Ramos (cell line): ENCODE measurements around the gene CARMIL3.

Experiments
- in situ Hi-C: fragments of 300-500 bp; cut with MboI; formaldehyde crosslinking; loops from one replicate; pipeline ENCODE4 v1.14.3; 2022; ENCODE audit warnings: low sequenced_read_pairs; ENCODE audit not compliant: unreplicated experiment

CARMIL3 gene

DNA sequence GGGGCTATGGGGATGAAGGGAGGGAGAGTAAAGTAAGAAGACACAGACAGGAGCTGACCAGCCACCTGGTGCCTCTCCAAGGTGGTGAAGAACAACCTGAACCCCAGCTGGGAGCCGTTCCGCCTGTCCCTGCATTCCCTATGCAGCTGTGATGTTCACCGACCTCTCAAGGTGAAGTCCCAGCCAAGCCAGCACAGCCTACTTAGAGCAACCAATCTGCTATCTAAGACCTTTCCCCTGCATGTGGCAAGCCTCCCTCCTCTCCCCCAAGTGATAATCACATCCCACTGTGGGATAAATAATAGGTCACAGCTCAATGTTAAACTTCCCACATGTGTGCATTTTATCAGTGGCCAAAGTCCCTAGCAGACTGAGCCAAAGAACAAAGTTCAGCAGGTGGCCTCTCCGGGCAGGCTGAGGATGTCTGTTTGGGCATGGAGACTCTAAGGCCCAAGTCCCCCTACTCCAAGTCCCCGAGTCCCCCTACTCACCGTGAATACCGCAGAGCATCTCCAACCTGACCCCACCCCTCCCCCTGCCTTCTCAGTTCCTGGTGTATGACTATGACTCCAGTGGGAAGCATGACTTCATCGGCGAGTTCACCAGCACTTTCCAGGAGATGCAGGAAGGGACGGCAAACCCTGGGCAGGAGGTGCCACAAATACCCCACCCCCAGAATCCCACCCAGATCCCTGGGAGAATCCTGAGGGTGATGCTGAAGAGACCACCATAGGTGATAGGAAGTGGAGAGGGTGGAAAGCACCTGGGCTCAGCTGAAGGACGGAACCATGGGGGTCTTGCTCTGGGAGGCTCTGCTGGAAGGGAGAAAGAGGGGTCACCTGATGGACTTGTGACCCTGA is 23.0 kb downstream of the CARMIL3 start:
- in situ Hi-C loops = loop anchor here (25.0 kb wide), 1 partner anchor 88 kb away; the partner anchor contains the start of gene DHRS4L2

DNA sequence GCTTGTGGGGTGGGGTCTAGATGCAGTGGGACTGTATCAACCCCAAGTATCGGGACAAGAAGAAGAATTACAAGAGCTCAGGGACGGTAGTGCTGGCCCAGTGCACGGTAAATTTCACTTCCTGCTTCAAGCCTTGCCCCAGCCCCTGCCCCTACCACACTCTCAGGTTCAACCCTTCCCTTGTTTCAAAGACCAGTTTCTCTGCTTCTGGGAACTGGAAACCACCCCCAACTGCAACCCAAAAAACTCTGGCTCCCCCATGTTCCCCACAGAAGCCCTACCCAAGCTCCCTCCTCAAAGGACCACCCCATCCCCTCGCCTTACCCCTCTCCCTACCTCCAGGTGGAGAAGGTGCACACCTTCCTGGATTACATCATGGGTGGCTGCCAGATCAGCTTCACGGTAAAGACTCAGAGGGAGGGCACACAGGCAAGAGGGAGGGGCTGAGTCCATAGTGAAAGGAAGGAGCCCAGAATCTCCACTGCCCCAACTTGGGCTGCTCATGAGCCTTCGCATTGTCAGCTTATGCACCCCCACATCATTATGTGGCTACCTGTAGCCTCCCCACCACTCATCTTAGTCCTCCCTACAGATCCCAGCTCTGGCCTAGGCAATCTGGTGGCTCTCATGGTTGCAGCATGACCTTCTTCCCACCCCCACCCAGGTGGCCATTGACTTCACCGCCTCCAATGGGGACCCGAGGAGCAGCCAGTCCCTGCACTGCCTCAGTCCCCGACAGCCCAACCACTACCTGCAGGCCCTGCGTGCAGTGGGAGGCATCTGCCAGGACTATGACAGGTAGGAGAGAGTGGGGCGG is 23.9 kb downstream of the CARMIL3 start:
- in situ Hi-C loops = loop anchor here (25.0 kb wide), 1 partner anchor 88 kb away; the partner anchor contains the start of gene DHRS4L2

DNA sequence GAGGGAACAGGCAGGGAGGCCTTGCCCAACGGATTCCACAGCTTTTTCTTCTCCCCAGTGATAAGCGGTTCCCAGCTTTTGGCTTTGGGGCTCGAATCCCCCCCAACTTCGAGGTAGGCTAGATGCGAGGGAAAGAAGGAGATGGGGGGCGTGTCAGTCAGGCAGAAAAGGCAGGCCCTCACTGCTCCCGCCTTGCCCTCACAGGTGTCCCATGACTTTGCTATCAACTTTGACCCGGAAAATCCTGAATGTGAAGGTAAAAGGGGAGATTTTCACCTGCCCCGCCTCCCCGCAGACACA is 24.4 kb downstream of the CARMIL3 start:
- in situ Hi-C loops = loop anchor here (25.0 kb wide), 1 partner anchor 89 kb away; the partner anchor contains the start of gene DHRS4L2

DNA sequence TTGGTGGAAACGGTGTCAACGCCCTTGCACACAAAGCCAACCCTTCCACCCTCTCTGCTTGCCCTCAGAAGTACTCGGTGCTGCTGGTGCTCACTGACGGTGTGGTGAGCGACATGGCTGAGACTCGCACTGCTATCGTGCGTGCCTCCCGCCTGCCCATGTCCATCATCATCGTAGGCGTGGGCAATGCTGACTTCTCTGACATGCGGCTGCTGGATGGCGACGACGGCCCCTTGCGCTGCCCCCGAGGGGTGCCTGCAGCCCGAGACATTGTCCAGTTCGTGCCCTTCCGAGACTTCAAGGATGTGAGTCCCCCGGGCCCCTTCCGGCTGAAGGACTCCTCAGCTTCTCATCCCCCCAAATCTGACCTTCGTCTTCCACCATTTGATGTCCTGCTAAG is 25.3 kb downstream of the CARMIL3 start:
- in situ Hi-C loops = loop anchor here (25.0 kb wide), 1 partner anchor 90 kb away; the partner anchor contains the start of gene DHRS4L2

DNA sequence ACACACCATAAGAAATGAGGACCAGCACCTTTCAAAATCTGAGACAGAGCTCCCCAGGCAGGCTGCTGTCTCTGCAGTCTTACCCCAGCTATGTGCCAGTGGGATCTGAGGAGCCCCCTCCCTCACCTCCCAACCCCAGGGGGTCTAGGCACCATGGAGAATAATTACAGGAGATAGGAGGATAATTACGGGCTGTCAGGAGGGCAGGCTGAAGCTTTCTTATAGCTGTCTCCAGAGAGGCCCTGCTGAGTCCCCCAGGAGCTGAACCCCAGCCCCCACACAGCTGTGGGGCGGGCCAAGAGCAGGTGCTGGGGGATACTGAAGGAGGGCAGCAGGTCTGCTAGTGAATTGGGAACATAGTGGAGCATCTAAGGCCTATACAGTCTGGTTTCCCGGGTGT is 26.3 kb downstream of the CARMIL3 start:
- in situ Hi-C loops = loop anchor here (25.0 kb wide), 1 partner anchor 91 kb away; the partner anchor contains the start of gene DHRS4L2

DNA sequence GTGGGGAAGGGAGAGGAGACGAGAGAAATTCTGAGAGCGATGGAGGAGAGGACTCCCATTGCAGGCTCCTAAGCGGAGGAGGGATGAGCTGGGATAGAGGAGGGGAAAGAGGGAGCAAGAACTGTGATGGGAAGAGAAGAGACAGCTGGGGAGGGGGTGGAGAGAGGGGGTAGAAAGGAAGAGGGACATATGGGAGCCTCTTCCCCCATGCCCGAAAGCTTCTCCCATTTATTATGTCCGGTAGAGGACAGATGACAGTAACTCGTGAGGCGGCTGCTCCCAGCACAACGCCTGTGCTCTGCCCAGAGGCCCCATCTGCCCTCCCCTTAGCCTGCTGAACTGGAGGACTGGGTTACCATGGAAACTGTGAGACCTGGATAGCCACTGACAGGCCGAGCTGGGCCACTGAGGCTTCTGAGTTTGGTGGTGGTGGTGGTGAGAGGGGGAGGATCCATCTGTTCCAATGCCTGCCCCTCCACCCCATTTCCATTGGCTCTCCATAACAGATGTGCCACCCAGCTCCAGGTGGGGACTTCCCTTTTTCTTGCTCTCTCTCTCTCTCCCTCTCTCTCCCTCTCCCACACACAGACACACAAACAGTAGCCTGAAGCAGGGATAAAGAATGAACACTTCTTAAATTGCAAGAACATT is 27.8 kb downstream of the CARMIL3 start:
- in situ Hi-C loops = loop anchor here (25.0 kb wide), 1 partner anchor 92 kb away; the partner anchor contains the start of gene DHRS4L2

DNA sequence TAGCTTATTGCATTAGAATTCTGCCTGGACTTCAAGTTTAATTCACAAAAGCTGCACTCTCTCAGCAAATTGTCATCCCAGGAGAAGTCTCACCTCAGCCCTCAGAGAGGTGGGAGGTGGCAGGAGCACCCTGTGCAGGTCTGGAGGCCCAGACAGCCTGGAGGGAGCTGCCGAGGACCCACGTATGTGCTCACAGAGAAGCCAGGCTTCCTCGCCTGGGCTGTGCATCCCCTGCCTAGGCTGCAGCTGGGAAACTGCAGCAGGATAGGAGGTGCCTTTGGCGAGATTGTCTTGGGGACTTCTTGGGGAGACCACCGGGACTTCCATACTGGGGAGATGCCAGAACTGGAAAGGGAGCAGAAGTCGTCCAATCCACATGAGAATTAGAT is 28.3 kb downstream of the CARMIL3 start:
- in situ Hi-C loops = loop anchor here (25.0 kb wide), 1 partner anchor 93 kb away; the partner anchor contains the start of gene DHRS4L2

DNA sequence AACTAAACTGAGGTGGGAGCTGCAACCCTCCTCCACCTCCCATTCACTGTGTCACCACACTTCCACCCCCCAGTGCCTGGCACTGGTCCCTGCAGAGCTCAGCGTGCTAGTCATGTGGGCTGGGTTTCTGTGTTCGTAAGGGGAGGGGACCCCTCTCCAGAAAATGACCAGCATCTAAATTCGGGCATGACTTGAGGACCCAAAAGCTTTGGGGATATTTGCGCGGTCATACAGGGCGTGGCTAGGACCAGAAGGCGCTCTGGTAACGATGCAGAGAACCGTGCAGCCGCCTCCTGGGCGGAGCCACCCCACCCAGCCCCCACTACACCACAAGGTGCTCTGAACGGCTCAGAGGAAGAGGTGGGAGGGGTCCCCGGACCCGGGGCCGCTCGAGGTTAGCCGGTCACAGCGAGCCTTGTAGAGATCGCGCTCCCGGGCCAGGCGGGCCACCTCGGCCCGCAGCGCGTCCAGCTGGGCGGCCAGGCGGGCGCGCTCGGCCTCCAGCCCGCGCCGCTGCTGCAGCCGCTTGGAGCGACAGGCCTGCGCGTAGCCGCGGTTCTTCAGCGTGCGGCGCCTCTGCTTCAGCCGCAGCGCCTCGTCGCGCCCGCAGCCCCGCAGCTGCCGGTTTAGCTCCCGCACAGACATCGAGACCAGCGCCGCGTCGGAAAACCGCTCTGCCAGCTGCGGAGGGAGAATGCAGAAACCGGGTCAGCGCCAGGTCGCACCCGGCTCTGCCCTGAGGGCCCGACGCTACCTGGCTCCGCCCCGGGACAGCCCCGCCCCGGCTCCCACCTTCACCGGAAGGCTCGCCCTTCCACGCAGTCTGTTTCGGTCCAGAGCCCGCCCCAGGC is 29.3 kb downstream of the CARMIL3 start:
- in situ Hi-C loops = loop anchor here (25.0 kb wide), 1 partner anchor 94 kb away; the partner anchor contains the start of gene DHRS4L2

DNA sequence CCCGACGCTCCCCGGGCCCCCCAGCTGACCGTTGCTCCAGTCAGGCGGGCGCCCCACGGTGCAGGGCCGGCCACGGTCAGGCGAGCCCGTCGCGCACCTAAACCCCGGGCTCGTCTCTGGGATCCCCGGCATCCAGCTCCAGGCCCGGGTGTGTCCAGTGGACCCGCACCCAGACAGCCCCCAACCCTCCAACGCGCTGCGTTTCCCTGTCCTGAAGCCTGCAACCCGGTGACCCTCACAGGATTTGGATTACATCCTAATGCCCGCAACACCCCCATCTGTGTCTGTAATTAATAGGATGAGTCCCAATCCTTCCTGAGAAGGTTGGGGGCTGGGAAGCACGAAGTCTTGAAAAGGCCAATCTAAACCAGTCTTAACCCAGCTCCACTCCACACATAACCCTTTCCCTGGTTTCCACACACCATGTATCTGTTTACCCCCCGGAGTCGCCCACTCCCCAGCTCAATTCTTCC is 30.0 kb downstream of the CARMIL3 start:
- in situ Hi-C loops = loop anchor here (25.0 kb wide), 1 partner anchor 94 kb away; the partner anchor contains the start of gene DHRS4L2

DNA sequence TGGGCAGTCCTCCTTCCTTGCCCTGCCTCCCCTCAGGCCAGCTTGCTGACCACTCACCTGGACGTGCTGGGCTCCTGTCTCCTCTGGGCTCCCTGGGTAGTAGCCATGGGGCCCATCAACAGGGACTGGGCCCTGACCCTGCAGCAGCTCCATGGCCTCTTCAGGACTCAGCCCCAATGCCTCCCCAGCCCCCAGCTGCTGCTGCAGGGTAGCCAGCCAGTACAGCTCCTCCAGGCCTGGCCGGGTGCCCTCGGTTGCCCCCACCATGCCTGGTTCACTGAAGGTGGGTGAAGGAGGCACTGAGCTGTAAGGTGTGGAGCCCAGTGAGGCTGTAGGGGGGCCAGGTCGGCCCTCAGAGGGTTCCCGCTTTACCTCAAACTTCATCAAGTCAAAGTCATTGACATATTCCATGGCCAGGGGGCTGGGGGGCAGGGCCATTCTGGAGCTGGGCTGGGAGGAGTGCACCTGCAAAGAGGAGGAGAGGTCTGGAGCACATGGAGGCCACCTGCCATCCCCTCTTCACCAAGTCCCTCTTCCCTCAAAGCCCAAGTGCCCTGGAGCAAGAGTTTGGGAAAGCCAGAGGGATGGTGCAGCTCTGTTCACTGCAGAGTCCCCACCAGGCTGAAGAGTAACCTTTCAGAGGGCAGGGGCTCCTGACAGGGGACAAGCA is 30.7 kb downstream of the CARMIL3 start:
- in situ Hi-C loops = loop anchor here (25.0 kb wide), 1 partner anchor 95 kb away; the partner anchor contains the start of gene DHRS4L2

DNA sequence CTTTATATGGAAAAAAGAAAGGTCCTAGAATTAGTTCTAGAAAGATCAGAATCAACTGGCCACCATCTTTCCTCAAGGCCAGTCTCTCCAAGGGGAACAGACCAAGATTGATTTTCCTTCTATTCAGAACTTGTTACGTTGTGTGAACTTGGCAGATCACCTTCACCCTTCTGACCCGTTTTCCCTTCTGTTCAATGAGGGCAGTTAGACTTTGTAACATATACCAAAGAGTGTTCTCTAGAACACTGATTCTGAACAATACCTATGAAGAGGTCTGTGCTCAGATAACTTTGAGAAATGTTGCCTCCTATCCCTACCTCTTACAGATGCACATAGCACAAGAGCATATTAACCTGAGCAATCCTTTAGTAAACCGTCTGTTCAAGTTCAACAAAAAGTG is 31.7 kb downstream of the CARMIL3 start:
- in situ Hi-C loops = loop anchor here (25.0 kb wide), 1 partner anchor 96 kb away; the partner anchor contains the start of gene DHRS4L2

DNA sequence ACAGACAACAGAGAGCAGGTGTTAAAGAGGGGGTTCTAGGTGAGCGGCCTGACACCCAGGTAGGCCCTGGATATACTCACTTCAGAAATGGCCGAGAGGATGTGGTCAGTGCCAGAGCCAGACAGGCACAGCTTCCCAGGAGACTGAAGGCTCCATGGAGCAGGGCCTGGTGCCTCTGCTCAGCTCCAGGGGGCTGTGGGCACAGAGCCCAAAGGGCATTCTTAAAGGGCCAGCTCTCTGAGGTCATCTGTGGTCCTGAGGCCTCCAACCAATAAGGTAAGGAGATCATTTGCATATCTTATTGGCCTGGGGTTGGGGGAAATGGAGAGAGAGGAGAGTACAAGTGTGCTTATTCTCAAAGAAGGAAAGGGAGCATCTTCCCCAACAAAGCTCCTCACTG is 32.6 kb downstream of the CARMIL3 start:
- in situ Hi-C loops = loop anchor here (25.0 kb wide), 1 partner anchor 97 kb away; the partner anchor contains the start of gene DHRS4L2

DNA sequence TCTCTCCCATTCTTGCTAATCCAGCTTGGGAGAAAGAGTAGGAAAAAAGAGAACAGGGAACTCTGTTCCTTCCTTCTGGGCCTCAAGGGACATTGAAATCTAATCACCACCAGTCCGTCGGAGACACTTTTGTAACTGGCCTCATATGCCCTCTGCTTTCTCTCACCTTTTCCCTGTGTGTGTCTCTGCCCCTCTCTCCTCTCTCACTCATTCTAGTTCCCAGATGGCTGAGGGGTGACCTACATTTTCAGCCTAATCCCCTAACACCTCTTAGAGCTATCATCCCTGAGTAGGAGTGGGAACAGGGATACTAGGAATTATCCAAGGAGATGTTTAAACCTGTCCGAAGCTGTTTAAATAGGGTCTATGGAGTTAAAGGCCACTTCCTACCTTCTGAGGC is 33.4 kb downstream of the CARMIL3 start:
- in situ Hi-C loops = loop anchor here (25.0 kb wide), 1 partner anchor 98 kb away; the partner anchor contains the start of gene DHRS4L2

DNA sequence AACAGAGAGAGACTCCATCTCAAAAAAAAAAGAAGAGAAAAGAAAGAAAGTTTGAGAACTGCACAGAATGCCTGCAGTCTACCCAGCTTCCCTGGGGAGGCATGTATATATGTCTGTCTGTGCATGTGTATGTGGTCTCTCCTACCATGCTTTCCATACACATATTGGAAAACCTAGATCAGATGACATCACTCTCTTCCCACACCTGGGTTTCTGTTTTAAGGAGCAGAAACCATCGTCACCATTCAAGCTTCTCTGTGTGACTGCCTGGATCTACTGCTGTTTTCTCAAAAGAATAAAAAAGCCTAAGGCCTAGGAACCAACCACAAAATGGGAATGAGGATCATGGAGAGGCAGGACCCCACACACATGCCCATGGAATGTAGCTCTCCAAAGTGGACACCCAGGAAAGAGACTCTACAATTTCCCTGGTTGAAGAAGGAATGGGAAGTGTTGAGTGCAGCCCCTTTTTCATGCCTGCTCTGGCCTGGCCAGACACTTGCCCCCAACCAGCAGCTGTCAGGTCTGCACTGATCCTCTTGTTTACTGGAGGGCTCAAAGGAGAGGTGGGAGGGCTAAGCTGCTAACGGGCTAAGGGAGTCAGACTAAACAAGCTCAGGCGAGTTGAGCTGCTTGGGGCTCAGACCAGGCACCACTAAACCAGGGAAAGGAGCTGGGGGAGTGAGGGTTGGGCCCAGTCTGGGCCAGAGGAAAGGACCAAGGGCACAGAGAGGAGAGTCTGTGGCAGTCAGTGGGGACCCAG is 34.6 kb downstream of the CARMIL3 start:
- in situ Hi-C loops = loop anchor here (25.0 kb wide), 1 partner anchor 99 kb away; the partner anchor contains the start of gene DHRS4L2

DNA sequence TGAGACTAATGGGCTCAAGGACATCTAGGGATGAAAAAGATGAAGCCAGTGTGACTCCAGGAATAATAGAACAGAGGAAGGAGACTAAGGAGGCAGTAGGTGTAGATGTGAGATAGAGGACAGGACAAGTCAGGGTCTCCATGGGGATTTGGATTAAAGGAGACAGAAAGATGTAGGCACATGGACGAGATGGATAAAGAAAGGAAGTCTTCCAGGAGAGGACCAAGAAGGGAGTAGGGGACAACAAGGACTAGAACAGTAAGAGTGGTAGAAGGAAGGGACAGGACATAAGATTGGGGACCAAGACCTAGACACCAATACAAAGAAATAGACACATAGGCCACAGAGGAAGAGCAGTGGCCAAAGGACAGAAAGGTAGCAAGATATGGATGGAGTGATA is 35.2 kb downstream of the CARMIL3 start:
- in situ Hi-C loops = loop anchor here (25.0 kb wide), 1 partner anchor 100 kb away; the partner anchor contains the start of gene DHRS4L2

DNA sequence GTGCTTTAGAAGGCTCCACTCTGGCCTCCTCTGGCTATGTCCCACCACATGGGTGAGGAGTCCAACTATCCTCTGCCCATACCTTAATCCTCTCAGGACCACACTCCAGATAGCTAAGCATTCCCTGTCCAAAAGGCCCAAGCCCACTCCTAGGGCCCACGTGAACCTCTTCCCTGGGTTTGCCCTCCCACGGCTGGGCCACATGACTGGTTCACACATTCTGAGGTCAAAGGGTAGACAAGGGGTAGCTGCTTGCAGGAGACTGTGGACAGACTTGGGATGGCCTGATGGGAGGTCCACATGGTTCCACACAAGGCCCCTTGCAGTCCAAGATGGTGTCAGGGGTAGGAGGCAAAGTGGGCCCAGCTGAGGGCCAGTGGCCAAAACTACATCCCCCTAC is 36.3 kb downstream of the CARMIL3 start:
- in situ Hi-C loops = loop anchor here (25.0 kb wide), 1 partner anchor 101 kb away; the partner anchor contains the start of gene DHRS4L2

DNA sequence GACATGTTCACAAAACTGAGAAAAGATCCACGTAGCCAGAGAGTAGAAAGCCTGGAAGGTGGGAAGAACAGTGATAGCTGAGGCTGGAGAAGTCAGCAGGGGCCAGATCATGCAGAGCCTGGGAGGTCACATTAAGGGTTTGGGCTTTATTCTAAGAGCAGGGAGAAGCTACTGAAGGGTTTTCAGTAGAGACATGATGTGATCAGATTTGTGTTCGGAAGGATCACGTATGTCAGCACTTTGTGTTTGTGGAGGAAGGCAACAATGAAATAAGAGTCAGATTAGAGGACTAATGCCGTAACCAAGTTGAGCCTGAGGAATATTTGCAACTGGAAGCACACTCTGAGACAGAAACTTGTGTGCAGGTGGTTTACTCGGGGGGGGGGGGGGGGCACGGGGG is 38.1 kb downstream of the CARMIL3 start:
- in situ Hi-C loops = loop anchor here (25.0 kb wide), 1 partner anchor 103 kb away; the partner anchor contains the start of gene DHRS4L2
